Measurements from ENCODE around the gene MSRB3.

DNA sequence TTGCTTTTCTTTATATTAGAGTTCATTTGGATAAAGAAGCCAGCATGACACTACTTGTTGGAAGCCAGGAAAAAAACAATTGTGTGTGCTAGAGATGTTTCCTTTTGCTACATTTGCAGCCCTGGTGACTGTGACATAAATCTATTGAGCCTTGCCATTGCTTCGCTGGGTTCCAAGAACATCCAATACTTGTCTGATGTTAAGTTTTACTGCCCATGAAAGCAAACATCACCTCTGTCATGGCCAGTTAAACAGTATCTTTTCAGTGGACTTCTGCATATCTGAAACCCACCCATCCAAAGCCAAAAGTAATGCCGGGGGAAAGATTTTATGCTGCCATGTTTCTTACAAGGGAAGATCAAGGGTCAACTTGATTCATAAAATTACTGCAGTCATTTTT is 184.0 kb downstream of the MSRB3 start:
- TF ChIP-seq, protein P1, sequence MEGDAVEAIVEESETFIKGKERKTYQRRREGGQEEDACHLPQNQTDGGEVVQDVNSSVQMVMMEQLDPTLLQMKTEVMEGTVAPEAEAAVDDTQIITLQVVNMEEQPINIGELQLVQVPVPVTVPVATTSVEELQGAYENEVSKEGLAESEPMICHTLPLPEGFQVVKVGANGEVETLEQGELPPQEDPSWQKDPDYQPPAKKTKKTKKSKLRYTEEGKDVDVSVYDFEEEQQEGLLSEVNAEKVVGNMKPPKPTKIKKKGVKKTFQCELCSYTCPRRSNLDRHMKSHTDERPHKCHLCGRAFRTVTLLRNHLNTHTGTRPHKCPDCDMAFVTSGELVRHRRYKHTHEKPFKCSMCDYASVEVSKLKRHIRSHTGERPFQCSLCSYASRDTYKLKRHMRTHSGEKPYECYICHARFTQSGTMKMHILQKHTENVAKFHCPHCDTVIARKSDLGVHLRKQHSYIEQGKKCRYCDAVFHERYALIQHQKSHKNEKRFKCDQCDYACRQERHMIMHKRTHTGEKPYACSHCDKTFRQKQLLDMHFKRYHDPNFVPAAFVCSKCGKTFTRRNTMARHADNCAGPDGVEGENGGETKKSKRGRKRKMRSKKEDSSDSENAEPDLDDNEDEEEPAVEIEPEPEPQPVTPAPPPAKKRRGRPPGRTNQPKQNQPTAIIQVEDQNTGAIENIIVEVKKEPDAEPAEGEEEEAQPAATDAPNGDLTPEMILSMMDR (IDR thresholded peaks at IDR 0.05; ENCODE audit: poor library complexity, severe bottlenecking): no peak
- TF ChIP-seq EZH2 (IDR thresholded peaks at IDR 0.05; ENCODE audit: borderline replicate concordance, insufficient read depth, low read length, poor library complexity, severe bottlenecking) (no peak), EP300 (conservative IDR thresholded peaks at IDR 0.05; ENCODE audit: poor library complexity, severe bottlenecking) (no peak), MXI1 (conservative IDR thresholded peaks at IDR 0.05; ENCODE audit: poor library complexity, severe bottlenecking) (no peak), RAD21 (conservative IDR thresholded peaks at IDR 0.05) (no peak), POLR2AphosphoS5 (IDR thresholded peaks at IDR 0.05) (no peak)
